ENCODE results near the gene JPH4.

DNA sequence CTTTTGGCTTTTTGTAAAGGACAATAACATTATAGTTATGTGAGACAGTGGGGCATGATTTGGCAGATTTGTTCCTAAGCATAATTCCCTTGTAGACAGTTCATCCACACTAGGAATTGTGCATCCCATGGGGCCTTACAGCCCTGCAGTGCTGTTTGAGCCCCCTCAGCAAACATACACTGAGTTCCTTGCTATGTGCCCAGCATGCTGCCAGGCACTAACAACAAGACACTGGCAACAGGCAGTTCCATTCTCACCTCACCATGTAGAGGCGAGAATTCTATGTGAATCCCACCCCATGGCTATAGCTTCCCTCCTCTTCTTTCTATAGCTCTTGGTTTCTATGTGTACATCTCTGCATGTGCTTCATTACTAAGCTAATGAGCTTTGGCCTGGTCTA, 20.6 kb downstream of the JPH4 start:
- no peak for TF ChIP-seq CTCF (IDR thresholded peaks at IDR 0.05; ENCODE audit: poor library complexity)
- TF ChIP-seq EZH2 (IDR thresholded peaks at IDR 0.05; ENCODE audit: borderline replicate concordance) = no peak
- TF ChIP-seq EZH2phosphoT487 (IDR thresholded peaks at IDR 0.05; ENCODE audit: low read depth, severe bottlenecking, unreplicated experiment) = no peak
